Measurements from ENCODE around the gene MXRA7.

MXRA7 gene

GRCh38 chr17:76755285-76755684 lies 44.5 kb upstream of the MXRA7 start:
- Histone ChIP-seq H3K79me2 (ENCODE audit: insufficient read depth, low read length) (no peaks in the 10 kb centered on the region), H3K4me3 (ENCODE audit: insufficient read depth, low read length, poor library complexity, severe bottlenecking) (no peak overlapping the region), H3K36me3 (ENCODE audit: low read length) (no peaks in the 10 kb centered on the region; the same call in 1 of the 2 replicates), H3K4me2 (ENCODE audit: low read depth, low read length, poor library complexity, severe bottlenecking) (no peak overlapping the region), H2AFZ (ENCODE audit: low read depth, low read length, severe bottlenecking) (no peak overlapping the region), H3F3A (ENCODE audit: insufficient read depth) (no peaks in the 10 kb centered on the region), H3K27me3 (ENCODE audit: low read length) (no peaks in the 10 kb centered on the region), H3K9me3 (ENCODE audit: insufficient read depth, low read length) (no peaks in the 10 kb centered on the region), H3K27ac (ENCODE audit: low read depth, low read length) (no peak overlapping the region), H3K9ac (ENCODE audit: low read length) (no peak overlapping the region), H4K20me1 (ENCODE audit: low read depth, low read length) (no peaks in the 10 kb centered on the region), H3K9me2 (replicated peaks; ENCODE audit: insufficient read depth, low read length) (no peaks in the 10 kb centered on the region)
- TF ChIP-seq CTCF (IDR thresholded peaks at IDR 0.05; ENCODE audit: insufficient read depth, low read length, poor library complexity, severe bottlenecking), result no peak
- no peak for TF ChIP-seq EZH2phosphoT487 (conservative IDR thresholded peaks at IDR 0.05; ENCODE audit: low read length)

- H3K9me3 ChIP-seq (ENCODE audit: insufficient read depth, low read length), result no peaks in the 10 kb centered on the region
- H3K27me3 ChIP-seq (ENCODE audit: low read length), result no peaks in the 10 kb centered on the region
- no peak overlapping the region for H3K4me2 ChIP-seq (ENCODE audit: low read depth, low read length, poor library complexity, severe bottlenecking)
- H3K79me2 ChIP-seq (ENCODE audit: insufficient read depth, low read length), result no peaks in the 10 kb centered on the region
- H2AFZ ChIP-seq (ENCODE audit: low read depth, low read length, severe bottlenecking), result no peak overlapping the region
- no peak overlapping the region for H3K9ac ChIP-seq (ENCODE audit: low read length)
- H3K36me3 ChIP-seq (ENCODE audit: low read length), result no peaks in the 10 kb centered on the region; the same call in 1 of the 2 replicates
- no peak overlapping the region for H3K27ac ChIP-seq (ENCODE audit: low read depth, low read length)
- TF ChIP-seq CTCF (IDR thresholded peaks at IDR 0.05; ENCODE audit: insufficient read depth, low read length, poor library complexity, severe bottlenecking) (no peak), EZH2phosphoT487 (conservative IDR thresholded peaks at IDR 0.05; ENCODE audit: low read length) (no peak)
- no peaks in the 10 kb centered on the region for H3K9me2 ChIP-seq (replicated peaks; ENCODE audit: insufficient read depth, low read length)
- no peaks in the 10 kb centered on the region for H4K20me1 ChIP-seq (ENCODE audit: low read depth, low read length)
- no peak overlapping the region for H3K4me3 ChIP-seq (ENCODE audit: insufficient read depth, low read length, poor library complexity, severe bottlenecking)
- no peaks in the 10 kb centered on the region for H3F3A ChIP-seq (ENCODE audit: insufficient read depth)
Measured at GRCh38 chr17:76753061-76753961, 42.5 kb upstream of the MXRA7 start.

- no peak for TF ChIP-seq CTCF (IDR thresholded peaks at IDR 0.05; ENCODE audit: insufficient read depth, low read length, poor library complexity, severe bottlenecking)
- TF ChIP-seq EZH2phosphoT487 (conservative IDR thresholded peaks at IDR 0.05; ENCODE audit: low read length), result no peak
- H3K9ac ChIP-seq (ENCODE audit: low read length), result no peak overlapping the region
- H3K36me3 ChIP-seq (ENCODE audit: low read length), result no peaks in the 10 kb centered on the region; the same call in 1 of the 2 replicates
- H3K79me2 ChIP-seq (ENCODE audit: insufficient read depth, low read length), result no peaks in the 10 kb centered on the region
- no peak overlapping the region for H3K27ac ChIP-seq (ENCODE audit: low read depth, low read length)
- no peak overlapping the region for H3K4me3 ChIP-seq (ENCODE audit: insufficient read depth, low read length, poor library complexity, severe bottlenecking)
- no peaks in the 10 kb centered on the region for H3K9me3 ChIP-seq (ENCODE audit: insufficient read depth, low read length)
- H2AFZ ChIP-seq (ENCODE audit: low read depth, low read length, severe bottlenecking), result no peak overlapping the region
- no peaks in the 10 kb centered on the region for H4K20me1 ChIP-seq (ENCODE audit: low read depth, low read length)
- H3K27me3 ChIP-seq (ENCODE audit: low read length), result no peaks in the 10 kb centered on the region
- no peaks in the 10 kb centered on the region for H3F3A ChIP-seq (ENCODE audit: insufficient read depth)
- H3K4me2 ChIP-seq (ENCODE audit: low read depth, low read length, poor library complexity, severe bottlenecking), result no peak overlapping the region
- H3K9me2 ChIP-seq (replicated peaks; ENCODE audit: insufficient read depth, low read length), result no peaks in the 10 kb centered on the region
Measured at GRCh38 chr17:76752006-76752405, 41.2 kb upstream of the MXRA7 start.
